Activated naive CD8-positive, alpha-beta T cell treated with anti-CD3 and anti-CD28 coated beads, Interleukin-2, amount 10 ng/mL, durations not matched to agents 7 days and 5 days (primary cell): Measurements from ENCODE around the gene SAMD13. TPM values are rescaled to one million over a fixed set of nuclear protein-coding genes. Genes with fewer than 3 reads are reported as not detected.

ENCODE experiments used
- ATAC-seq: fragments of 150-1000 bp; cut with Tn5 transposase; one replicate; pipeline ENCODE4 v1.10.0; 2021; ENCODE audit warnings: low read depth, moderate library complexity
- POLR2A ChIA-PET: fragments of 350-600 bp; sonication (Branson Sonifier 250); formaldehyde crosslinking; loops from one replicate; lab custom pipeline; 2021; ENCODE audit warnings: antibody characterized with exemption; lab: Charles Lee
- DNase-seq: peaks from one replicate; pipeline ENCODE4 v3.0.0; 2021
- H3K27ac Mint-ChIP-seq: one replicate; pipeline ENCODE4 v1.8.0; 2022; ENCODE audit warnings: mild to moderate bottlenecking, mixed read lengths
- H3K27me3 Mint-ChIP-seq: one replicate; pipeline ENCODE4 v1.8.0; 2022; ENCODE audit warnings: mild to moderate bottlenecking, moderate library complexity, mixed read lengths
- H3K36me3 Mint-ChIP-seq: one replicate; pipeline ENCODE4 v1.8.0; 2021; ENCODE audit warnings: mild to moderate bottlenecking, mixed read lengths
- H3K4me1 Mint-ChIP-seq: one replicate; pipeline ENCODE4 v1.8.0; 2021; ENCODE audit warnings: mixed read lengths
- H3K4me3 Mint-ChIP-seq: one replicate; pipeline ENCODE4 v1.8.0; 2022; ENCODE audit warnings: mild to moderate bottlenecking, moderate library complexity, mixed read lengths
- H3K9me3 Mint-ChIP-seq: one replicate; pipeline ENCODE4 v1.8.0; 2021; ENCODE audit warnings: mixed read lengths
- total RNA-seq, 2 experiments: library from RNA; stranded (reverse); gene quantifications; one replicate each; pipeline ENCODE4 v1.2.3, GENCODE V29; 2021

SAMD13 gene
- total RNA-seq, 2 experiments from 2014 or later: 0.77 to 1.2 TPM

- Mint-ChIP-seq H3K36me3 (peaks cover 5% of the 10 kb centered on the region), H3K4me1 (peaks cover 4% of the 10 kb centered on the region), H3K27me3 (peaks cover 2% of the 10 kb centered on the region), H3K4me3 (no peak overlapping the region), H3K9me3 (peaks cover 9% of the 10 kb centered on the region), H3K27ac (no peak overlapping the region)
- DNase-seq: no peak
- POLR2A ChIA-PET: no interaction called here
- no peak for ATAC-seq
Observed at GRCh38 chr1:84330125-84330984, 28.8 kb downstream of the SAMD13 start.

DNA sequence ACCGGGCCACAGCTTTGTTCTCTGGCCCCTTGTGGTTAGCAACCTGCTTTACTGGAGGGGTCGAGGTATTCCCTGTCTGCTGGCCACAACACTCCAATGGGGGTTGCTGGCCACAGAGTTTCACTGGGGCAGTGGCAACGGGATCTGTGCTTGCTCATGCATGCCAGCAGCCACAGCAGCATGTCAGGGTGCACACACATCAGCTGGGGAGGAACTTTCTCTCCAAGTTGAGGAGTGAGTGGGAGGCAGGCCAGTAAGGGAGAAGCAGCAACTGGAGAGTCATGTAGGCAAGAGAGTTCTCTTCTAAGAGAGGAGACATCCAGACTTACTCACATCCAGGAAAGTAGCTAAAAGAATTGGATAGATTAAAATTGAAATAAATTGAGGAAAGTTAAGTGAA lies 38.0 kb downstream of the SAMD13 start:
- Mint-ChIP-seq H3K4me1 (peaks cover 2% of the 10 kb centered on the region), H3K4me3 (no peak overlapping the region), H3K27ac (no peak overlapping the region), H3K27me3 (peaks cover 2% of the 10 kb centered on the region), H3K9me3 (peaks cover 30% of the 10 kb centered on the region), H3K36me3 (peaks cover 7% of the 10 kb centered on the region)
- DNase-seq (no peak), ATAC-seq (no peak)
- POLR2A ChIA-PET: no interaction called here

GRCh38 chr1:84344286-84344685 lies 42.8 kb downstream of the SAMD13 start:
- H3K4me1 Mint-ChIP-seq: no peaks in the 10 kb centered on the region
- POLR2A ChIA-PET: no interaction called here

DNA sequence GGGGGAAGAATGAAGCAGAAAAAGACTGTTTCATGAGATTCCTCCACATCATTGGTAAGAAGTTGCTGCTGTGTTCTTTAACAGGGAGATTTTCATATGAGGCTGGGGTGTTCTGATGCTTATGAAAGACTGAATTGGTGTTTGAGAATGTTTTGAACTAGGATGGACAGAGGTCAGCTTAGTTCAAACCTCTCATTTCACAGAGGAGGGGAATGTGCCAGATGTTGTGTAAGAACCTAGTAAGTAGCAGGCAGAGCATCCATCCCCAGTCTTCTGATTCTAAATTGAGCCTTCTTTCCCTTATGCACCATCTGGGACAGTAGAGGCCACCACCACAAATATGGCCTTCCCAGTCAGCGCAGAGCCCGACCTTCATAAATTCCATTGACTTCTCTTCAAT lies 43.7 kb downstream of the SAMD13 start:
- DNase-seq (no peak), ATAC-seq (no peak)
- Mint-ChIP-seq H3K4me1 (no peaks in the 10 kb centered on the region), H3K4me3 (no peak overlapping the region), H3K27me3 (no peaks in the 10 kb centered on the region), H3K36me3 (no peaks in the 10 kb centered on the region), H3K27ac (no peak overlapping the region), H3K9me3 (peaks cover 2% of the 10 kb centered on the region)
- POLR2A ChIA-PET: no interaction called here

More at GRCh38 chr1:84344286-84344685, 42.8 kb downstream of the SAMD13 start:
- H3K27ac Mint-ChIP-seq: no peak overlapping the region
- no peak overlapping the region for H3K4me3 Mint-ChIP-seq
- peaks cover 7% of the 10 kb centered on the region for H3K9me3 Mint-ChIP-seq
- ATAC-seq (no peak), DNase-seq (no peak)
- H3K36me3 Mint-ChIP-seq: peaks cover 1% of the 10 kb centered on the region
- H3K27me3 Mint-ChIP-seq: no peaks in the 10 kb centered on the region

DNA sequence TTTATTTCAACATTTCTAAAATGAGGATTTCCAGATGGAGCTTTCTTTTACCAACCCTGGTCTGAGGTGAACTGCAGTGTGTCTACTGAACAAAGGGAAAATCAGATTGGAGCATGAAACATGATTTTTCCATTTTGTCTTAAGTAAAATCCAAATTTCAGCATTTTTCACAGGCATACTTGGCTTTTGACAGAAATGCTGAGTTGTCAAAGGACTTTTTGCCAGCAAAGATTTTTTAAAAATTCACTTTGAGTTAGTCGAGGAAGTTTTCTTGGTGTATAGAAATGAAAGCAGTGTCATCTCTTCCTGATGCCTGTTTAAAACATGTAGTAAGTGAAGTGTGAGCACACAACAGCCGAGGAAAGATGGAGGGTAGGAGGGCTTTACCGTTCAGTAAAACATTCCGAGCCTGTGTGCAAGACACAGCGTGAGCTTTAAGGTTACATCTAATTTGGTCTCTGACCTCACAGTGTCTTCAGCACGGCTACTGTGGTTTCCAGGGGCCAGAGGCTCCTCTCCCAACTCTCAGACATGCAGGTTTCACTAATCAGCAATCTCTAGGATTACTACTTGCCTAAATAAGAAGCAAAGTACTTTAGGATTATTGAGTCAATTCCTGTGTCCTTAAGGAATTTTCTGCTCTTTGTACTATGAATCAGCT lies 45.9 kb downstream of the SAMD13 start:
- H3K27ac Mint-ChIP-seq: no peak overlapping the region
- ATAC-seq (no peak), DNase-seq (no peak)
- POLR2A ChIA-PET: no interaction called here
- no peaks in the 10 kb centered on the region for H3K36me3 Mint-ChIP-seq
- H3K4me1 Mint-ChIP-seq: no peaks in the 10 kb centered on the region
- H3K9me3 Mint-ChIP-seq: no peaks in the 10 kb centered on the region
- H3K4me3 Mint-ChIP-seq: no peak overlapping the region
- H3K27me3 Mint-ChIP-seq: no peaks in the 10 kb centered on the region

DNA sequence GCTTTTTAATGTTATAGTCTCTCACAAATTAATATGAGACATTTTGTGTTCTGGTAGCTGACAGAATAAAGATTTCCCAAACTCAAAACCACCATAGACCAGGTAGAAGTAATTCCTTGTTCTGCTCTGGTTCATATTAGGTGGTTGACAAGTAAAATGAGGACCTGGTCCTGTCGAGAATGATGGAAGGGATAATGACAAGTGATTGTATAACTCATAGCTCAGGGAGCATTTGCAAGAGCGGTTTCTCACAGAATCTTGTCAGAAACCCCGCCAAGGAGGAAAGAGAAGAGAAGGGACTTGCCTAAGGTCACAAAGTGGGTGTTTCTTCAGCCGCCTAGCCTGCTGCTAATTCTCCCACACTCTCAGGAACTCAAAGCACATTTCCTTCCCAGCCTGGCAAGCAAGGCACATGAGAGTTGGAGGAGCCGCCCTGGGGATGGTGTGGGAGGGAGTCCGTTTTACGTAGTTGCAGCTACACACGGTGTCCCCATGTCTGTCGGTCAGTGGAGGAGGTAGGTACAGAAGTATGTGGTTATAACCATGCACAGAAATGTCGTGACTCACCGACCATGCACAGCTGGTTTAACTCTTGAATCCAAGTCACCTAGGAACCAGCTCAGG lies 46.5 kb downstream of the SAMD13 start:
- Mint-ChIP-seq H3K27me3 (no peaks in the 10 kb centered on the region), H3K4me1 (no peaks in the 10 kb centered on the region), H3K4me3 (no peak overlapping the region), H3K27ac (no peak overlapping the region), H3K9me3 (no peaks in the 10 kb centered on the region), H3K36me3 (no peaks in the 10 kb centered on the region)
- POLR2A ChIA-PET: no interaction called here
- ATAC-seq (no peak), DNase-seq (no peak)

- Mint-ChIP-seq H3K36me3 (no peaks in the 10 kb centered on the region), H3K27ac (no peak overlapping the region), H3K4me1 (no peaks in the 10 kb centered on the region), H3K27me3 (no peaks in the 10 kb centered on the region), H3K9me3 (no peaks in the 10 kb centered on the region), H3K4me3 (no peak overlapping the region)
- ATAC-seq: no peak
- no peak for DNase-seq
- POLR2A ChIA-PET: no interaction called here
Observed at GRCh38 chr1:84348759-84349158, 47.3 kb downstream of the SAMD13 start.

- H3K4me3 Mint-ChIP-seq: no peak overlapping the region
- H3K9me3 Mint-ChIP-seq: no peaks in the 10 kb centered on the region
- no peaks in the 10 kb centered on the region for H3K27me3 Mint-ChIP-seq
- no peaks in the 10 kb centered on the region for H3K36me3 Mint-ChIP-seq
- POLR2A ChIA-PET: no interaction called here
- H3K27ac Mint-ChIP-seq: no peak overlapping the region
- ATAC-seq: no peak
- H3K4me1 Mint-ChIP-seq: no peaks in the 10 kb centered on the region
- DNase-seq: no peak
Observed at GRCh38 chr1:84350104-84350503, 48.6 kb downstream of the SAMD13 start.

DNA sequence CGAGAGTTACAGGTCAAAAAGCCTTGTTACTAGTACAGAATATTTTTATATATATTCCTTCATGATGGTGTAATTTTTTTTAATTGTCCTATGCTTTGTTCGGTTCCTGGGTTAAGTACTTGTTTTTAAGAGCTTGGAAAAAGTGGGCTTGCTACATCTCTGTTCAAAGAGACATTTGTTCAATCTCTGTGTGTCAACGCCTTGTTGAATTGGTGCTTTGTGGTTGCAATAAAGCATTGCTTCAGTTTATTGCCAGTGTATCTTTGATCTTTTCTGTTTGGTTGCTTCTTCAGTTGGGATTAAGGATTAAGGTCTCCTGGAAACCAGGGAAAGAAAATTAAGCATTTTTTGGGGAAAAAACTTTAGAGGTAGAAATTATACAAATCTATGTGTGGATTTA lies 49.0 kb downstream of the SAMD13 start:
- Mint-ChIP-seq H3K9me3 (no peaks in the 10 kb centered on the region), H3K4me3 (no peak overlapping the region), H3K36me3 (no peaks in the 10 kb centered on the region), H3K27me3 (no peaks in the 10 kb centered on the region), H3K4me1 (no peaks in the 10 kb centered on the region), H3K27ac (no peak overlapping the region)
- ATAC-seq (no peak), DNase-seq (no peak)
- POLR2A ChIA-PET: no interaction called here

DNA sequence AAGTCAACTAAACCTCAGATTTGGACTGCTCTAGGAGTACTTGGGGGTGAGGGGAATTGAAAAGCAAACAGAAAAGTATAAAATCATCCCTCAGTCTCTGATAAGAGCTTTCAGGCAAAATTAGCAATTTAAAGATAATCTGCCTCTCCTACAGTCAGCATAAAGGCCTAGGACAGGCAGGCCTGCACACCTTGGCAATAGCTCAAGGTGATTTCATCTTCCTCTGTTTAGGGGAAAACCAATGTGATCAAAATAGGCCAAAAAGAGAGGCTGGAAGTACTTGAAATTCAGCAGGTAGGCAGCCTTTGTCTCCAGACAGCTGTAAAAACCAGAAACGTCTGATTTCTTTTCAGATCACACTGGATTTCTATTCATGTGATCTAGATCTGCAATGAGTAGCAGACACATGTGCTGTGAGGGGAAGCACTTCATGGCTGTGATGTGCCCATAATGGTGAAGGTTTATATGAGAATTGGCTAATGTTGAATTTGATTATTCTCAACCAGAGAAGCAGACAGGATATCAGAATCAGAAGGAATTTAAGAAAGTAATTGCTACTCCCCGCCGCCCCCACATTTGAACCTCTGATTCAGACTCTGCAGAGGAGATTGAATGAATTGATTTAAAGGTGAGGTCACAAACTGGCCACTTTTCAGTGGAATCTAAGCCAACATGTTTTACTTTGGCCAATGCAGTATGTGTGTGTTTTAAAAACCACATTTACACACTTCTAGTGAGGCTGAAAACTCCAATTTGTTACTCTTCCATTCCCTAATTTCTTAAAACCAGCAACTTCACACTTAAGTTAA lies 51.0 kb downstream of the SAMD13 start:
- Mint-ChIP-seq H3K27me3 (no peaks in the 10 kb centered on the region), H3K9me3 (no peaks in the 10 kb centered on the region), H3K4me1 (no peaks in the 10 kb centered on the region), H3K4me3 (no peak overlapping the region), H3K27ac (no peak overlapping the region), H3K36me3 (no peaks in the 10 kb centered on the region)
- DNase-seq (no peak), ATAC-seq (no peak)
- POLR2A ChIA-PET: no interaction called here

- POLR2A ChIA-PET: no interaction called here
- ATAC-seq: no peak
- H3K4me1 Mint-ChIP-seq: no peaks in the 10 kb centered on the region
- no peak overlapping the region for H3K4me3 Mint-ChIP-seq
- H3K27me3 Mint-ChIP-seq: no peaks in the 10 kb centered on the region
- no peak for DNase-seq
- no peak overlapping the region for H3K27ac Mint-ChIP-seq
- no peaks in the 10 kb centered on the region for H3K36me3 Mint-ChIP-seq
- peaks cover 2% of the 10 kb centered on the region for H3K9me3 Mint-ChIP-seq
Observed at GRCh38 chr1:84353695-84354094, 52.2 kb downstream of the SAMD13 start.

GRCh38 chr1:84355556-84355955 lies 54.0 kb downstream of the SAMD13 start:
- ATAC-seq (no peak), DNase-seq (no peak)
- POLR2A ChIA-PET: no interaction called here

DNA sequence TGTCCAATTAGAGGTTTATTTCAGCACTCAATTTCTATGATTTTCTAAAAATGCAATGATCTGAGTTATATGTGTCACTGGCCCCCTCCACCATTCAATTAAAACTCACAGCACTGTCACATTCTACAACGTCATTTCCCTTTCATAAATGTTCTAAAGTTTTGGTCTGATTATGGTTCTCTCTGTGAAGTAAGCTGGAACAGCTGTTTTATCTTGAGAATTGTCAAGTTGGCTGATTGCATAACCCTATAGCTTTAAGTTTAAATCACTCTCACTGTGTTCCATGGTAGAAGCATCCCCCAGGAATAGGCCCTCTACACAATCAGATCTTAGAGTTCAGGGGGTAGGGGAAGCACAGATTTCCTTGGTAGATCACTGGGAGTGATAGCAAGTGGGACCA lies 55.4 kb downstream of the SAMD13 start:
- Mint-ChIP-seq H3K4me3 (no peak overlapping the region), H3K36me3 (no peaks in the 10 kb centered on the region), H3K9me3 (peaks cover 2% of the 10 kb centered on the region), H3K4me1 (no peaks in the 10 kb centered on the region), H3K27me3 (no peaks in the 10 kb centered on the region), H3K27ac (no peak overlapping the region)
- POLR2A ChIA-PET: no interaction called here
- ATAC-seq (no peak), DNase-seq (no peak)

More at GRCh38 chr1:84355556-84355955, 54.0 kb downstream of the SAMD13 start:
- no peaks in the 10 kb centered on the region for H3K4me1 Mint-ChIP-seq
- H3K27me3 Mint-ChIP-seq: no peaks in the 10 kb centered on the region
- peaks cover 2% of the 10 kb centered on the region for H3K9me3 Mint-ChIP-seq
- H3K36me3 Mint-ChIP-seq: no peaks in the 10 kb centered on the region
- H3K4me3 Mint-ChIP-seq: no peak overlapping the region
- no peak overlapping the region for H3K27ac Mint-ChIP-seq
